Loucy (cell line): ENCODE measurements around the gene DENND5B.

Experiments
- EZH2phosphoT487 ChIP-seq: fragments of 200-600 bp; IDR thresholded peaks from 2 replicates; pipeline ENCODE4 v1.6.1; 2018; ENCODE audit warnings: antibody characterized with exemption, mild to moderate bottlenecking, moderate library complexity, borderline replicate concordance
- TF ChIP-seq, protein P1 (sequence below): fragments of 200-600 bp; sonication (generic); conservative IDR thresholded peaks from 2 replicates; pipeline ENCODE4 v1.5.1; 2014; ENCODE audit warnings: mild to moderate bottlenecking, antibody characterized with exemption, low read length

DNA sequence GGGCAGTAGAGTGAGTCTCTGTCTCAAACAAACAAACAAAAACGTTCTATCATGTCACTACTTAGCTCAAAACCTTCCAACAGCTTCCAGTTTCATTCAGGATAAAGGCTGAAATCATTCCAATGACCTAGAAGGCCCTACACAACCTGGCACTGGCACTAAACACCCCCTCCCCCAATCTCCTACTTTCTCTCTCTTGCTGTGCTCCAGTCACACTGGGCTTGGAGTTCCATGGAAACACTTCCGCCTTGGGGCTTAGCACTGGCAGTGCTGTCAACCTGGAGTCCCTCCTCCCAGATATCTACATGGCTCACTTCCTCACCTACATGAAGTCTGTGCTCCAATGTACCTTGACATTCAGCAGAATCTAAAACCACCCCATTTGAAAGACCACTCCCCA is 199.9 kb downstream of the DENND5B start:
- TF ChIP-seq, protein P1, sequence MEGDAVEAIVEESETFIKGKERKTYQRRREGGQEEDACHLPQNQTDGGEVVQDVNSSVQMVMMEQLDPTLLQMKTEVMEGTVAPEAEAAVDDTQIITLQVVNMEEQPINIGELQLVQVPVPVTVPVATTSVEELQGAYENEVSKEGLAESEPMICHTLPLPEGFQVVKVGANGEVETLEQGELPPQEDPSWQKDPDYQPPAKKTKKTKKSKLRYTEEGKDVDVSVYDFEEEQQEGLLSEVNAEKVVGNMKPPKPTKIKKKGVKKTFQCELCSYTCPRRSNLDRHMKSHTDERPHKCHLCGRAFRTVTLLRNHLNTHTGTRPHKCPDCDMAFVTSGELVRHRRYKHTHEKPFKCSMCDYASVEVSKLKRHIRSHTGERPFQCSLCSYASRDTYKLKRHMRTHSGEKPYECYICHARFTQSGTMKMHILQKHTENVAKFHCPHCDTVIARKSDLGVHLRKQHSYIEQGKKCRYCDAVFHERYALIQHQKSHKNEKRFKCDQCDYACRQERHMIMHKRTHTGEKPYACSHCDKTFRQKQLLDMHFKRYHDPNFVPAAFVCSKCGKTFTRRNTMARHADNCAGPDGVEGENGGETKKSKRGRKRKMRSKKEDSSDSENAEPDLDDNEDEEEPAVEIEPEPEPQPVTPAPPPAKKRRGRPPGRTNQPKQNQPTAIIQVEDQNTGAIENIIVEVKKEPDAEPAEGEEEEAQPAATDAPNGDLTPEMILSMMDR, result no peak
- no peak for TF ChIP-seq EZH2phosphoT487
